K562 (cell line): ENCODE measurements around the gene PGM3. TPM values are rescaled to one million over a fixed set of nuclear protein-coding genes. Genes with fewer than 3 reads are reported as not detected.

Source experiments
- ATF1 ChIP-seq, 2 experiments: fragments of 450-650 bp in 1 of 2; IDR thresholded peaks; 2 replicates each; pipeline ENCODE4 v1.6.1; 2016; ENCODE audit warnings: missing compliant biosample characterization in 1 of 2, missing genetic modification characterization in 1 of 2
- CLOCK ChIP-seq: fragments of 250-450 bp; sonication (Bioruptor Pico); IDR thresholded peaks from 2 replicates; pipeline ENCODE4 v1.4.0; 2020; ENCODE audit warnings: mild to moderate bottlenecking, moderate library complexity, borderline replicate concordance
- ETV1 ChIP-seq: fragments of 450-650 bp; conservative IDR thresholded peaks from 2 replicates; pipeline ENCODE4 v1.6.1; 2016; ENCODE audit warnings: missing genetic modification characterization, control low read depth, low read depth, missing compliant biosample characterization
- FOS ChIP-seq: IDR thresholded peaks from 3 replicates; pipeline ENCODE4 v1.6.1; 2011; ENCODE audit not compliant: insufficient read length; ENCODE audit errors: extremely low read depth
- FOXK1 ChIP-seq: sonication (generic); formaldehyde crosslinking; IDR thresholded peaks from 2 replicates; pipeline ENCODE4 v1.8.0; 2022; ENCODE audit warnings: missing genetic modification reagents, mild to moderate bottlenecking, borderline replicate concordance
- HOXB6 ChIP-seq: fragments of 250-450 bp; sonication (Bioruptor Pico); IDR thresholded peaks from 2 replicates; pipeline ENCODE4 v1.5.1; 2022; ENCODE audit warnings: mild to moderate bottlenecking, borderline replicate concordance
- MAZ ChIP-seq, 2 experiments: fragments of 450-650 bp in 1 of 2; sonication (generic) in 1 of 2; formaldehyde crosslinking; IDR thresholded peaks in 1 of 2; conservative IDR thresholded peaks in 1 of 2; 2 replicates each; pipeline versions ENCODE4 v1.4.0 to v1.5.0; 2020; ENCODE audit warnings: mild to moderate bottlenecking in 1 of 2, missing genetic modification reagents in 1 of 2
- NR0B1 ChIP-seq: fragments of 450-650 bp; IDR thresholded peaks from one replicate; pipeline ENCODE4 v1.6.1; 2018; ENCODE audit warnings: mild to moderate bottlenecking, moderate library complexity; ENCODE audit not compliant: partially characterized antibody
- PTTG1 ChIP-seq: fragments of 450-650 bp; IDR thresholded peaks from 2 replicates; pipeline ENCODE4 v1.6.1; 2016; ENCODE audit warnings: low read depth, mild to moderate bottlenecking, missing genetic modification characterization, missing compliant biosample characterization
- RB1 ChIP-seq: fragments of 450-650 bp; IDR thresholded peaks from 2 replicates; pipeline ENCODE4 v1.6.1; 2017; ENCODE audit warnings: low read depth, mild to moderate bottlenecking
- RBM25 ChIP-seq: fragments of 200-400 bp; formaldehyde crosslinking; IDR thresholded peaks from 2 replicates; pipeline ENCODE4 v1.6.1; 2018; ENCODE audit warnings: low read length, low read depth, moderate library complexity; ENCODE audit not compliant: severe bottlenecking
- TAF1 ChIP-seq: IDR thresholded peaks from 2 replicates; pipeline ENCODE4 v1.6.1; 2011; ENCODE audit warnings: mild to moderate bottlenecking, low read length, moderate library complexity; ENCODE audit not compliant: insufficient read depth, control insufficient read depth, severe bottlenecking; ENCODE audit errors: extremely low read depth
- TCFL5 ChIP-seq: fragments of 250-450 bp; sonication (Bioruptor Pico); conservative IDR thresholded peaks from 2 replicates; pipeline ENCODE4 v1.6.1; 2021; ENCODE audit warnings: mild to moderate bottlenecking, moderate library complexity, matching md5 sums
- XRCC4 ChIP-seq: IDR thresholded peaks from one replicate; pipeline ENCODE4 v1.6.1; 2011; ENCODE audit not compliant: insufficient read depth, insufficient read length; ENCODE audit errors: extremely low read depth
- ZBTB8A ChIP-seq: fragments of 450-650 bp; IDR thresholded peaks from 2 replicates; pipeline ENCODE4 v1.6.1; 2018; ENCODE audit warnings: mild to moderate bottlenecking, moderate library complexity; ENCODE audit not compliant: partially characterized antibody
- ZNF12 ChIP-seq: sonication (generic); formaldehyde crosslinking; IDR thresholded peaks from 2 replicates; pipeline ENCODE4 v1.4.0; 2020; ENCODE audit warnings: mild to moderate bottlenecking, missing genetic modification reagents
- ZNF764 ChIP-seq: fragments of 250-450 bp; sonication (Bioruptor Pico); IDR thresholded peaks from 2 replicates; pipeline ENCODE4 v1.4.0; 2020; ENCODE audit warnings: low read depth, mild to moderate bottlenecking, moderate library complexity
- ZNF780A ChIP-seq: fragments of 250-450 bp; sonication (Bioruptor Pico); IDR thresholded peaks from 2 replicates; pipeline ENCODE4 v1.5.0; 2021; ENCODE audit warnings: mild to moderate bottlenecking
- polyA plus RNA-seq, 8 experiments: library from polyadenylated mRNA; depleted of rRNA in 4 of 8; stranded (reverse) in 5 of 8; unstranded in 3 of 8; fragments of >200 nt; fragmentation: Nextera tagmentation in 2 of 8; fragmentation: Illumina TruSeq in 1 of 8; extraction: Ambion mirVana in 2 of 8; extraction: Trizol in 1 of 8; gene quantifications; 2 replicates each; pipeline versions ENCODE4 v1.2.1 to v1.2.3, GENCODE V29; 2011 to 2014; ENCODE audit warnings: inconsistent platforms in 1 of 8, missing spikeins in 1 of 8
- total RNA-seq, 7 experiments: library from RNA; depleted of rRNA in 6 of 7; stranded (reverse); fragments of >200 nt in 6 of 7; fragmentation: Illumina TruSeq in 2 of 7; extraction: Trizol in 2 of 7; gene quantifications; 2 replicates each; pipeline versions ENCODE4 v1.2.1 to v1.2.3, GENCODE V29; 2011 to 2021; ENCODE audit warnings: low replicate concordance in 1 of 7
- TF ChIP-seq, protein P1 (sequence below), 2 experiments: fragments of 450-650 bp; IDR thresholded peaks; 2 replicates each; pipeline ENCODE4 v1.6.1; 2016
- TF ChIP-seq, protein P2 (sequence below): sonication (generic); formaldehyde crosslinking; IDR thresholded peaks from 2 replicates; pipeline ENCODE4 v1.9.0; 2022; ENCODE audit warnings: mild to moderate bottlenecking, missing genetic modification reagents

Gene PGM3
- total and polyA plus RNA-seq, 9 of the 15 experiments (the other 6 are each of a cell fraction or from before 2014, with no cell fraction given) = 19.1 to 107 (median 50.5) TPM

- TF ChIP-seq, protein P1, sequence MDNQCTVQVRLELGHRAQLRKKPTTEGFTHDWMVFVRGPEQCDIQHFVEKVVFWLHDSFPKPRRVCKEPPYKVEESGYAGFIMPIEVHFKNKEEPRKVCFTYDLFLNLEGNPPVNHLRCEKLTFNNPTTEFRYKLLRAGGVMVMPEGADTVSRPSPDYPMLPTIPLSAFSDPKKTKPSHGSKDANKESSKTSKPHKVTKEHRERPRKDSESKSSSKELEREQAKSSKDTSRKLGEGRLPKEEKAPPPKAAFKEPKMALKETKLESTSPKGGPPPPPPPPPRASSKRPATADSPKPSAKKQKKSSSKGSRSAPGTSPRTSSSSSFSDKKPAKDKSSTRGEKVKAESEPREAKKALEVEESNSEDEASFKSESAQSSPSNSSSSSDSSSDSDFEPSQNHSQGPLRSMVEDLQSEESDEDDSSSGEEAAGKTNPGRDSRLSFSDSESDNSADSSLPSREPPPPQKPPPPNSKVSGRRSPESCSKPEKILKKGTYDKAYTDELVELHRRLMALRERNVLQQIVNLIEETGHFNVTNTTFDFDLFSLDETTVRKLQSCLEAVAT (IDR thresholded peaks at IDR 0.05) = peak in 1 of 2 experiments; percentile 71; a peak in 1 of 4 replicates
- TF ChIP-seq RBM25 (peak; percentile 58), XRCC4 (no peak), HOXB6 (CRISPR knock-in tag) (no peak), FOXK1 (CRISPR knock-in tag) (no peak), PTTG1 (tag) (no peak), ZNF780A (no peak), CLOCK (CRISPR knock-in tag) (no peak), ZNF12 (CRISPR knock-in tag) (no peak), RB1 (peak; percentile 43), ZNF764 (no peak), ZBTB8A (no peak), MAZ (CRISPR knock-in tag; conservative IDR thresholded peaks at IDR 0.05 in 1 of 2, IDR thresholded peaks at IDR 0.05 in 1 of 2) (peak; percentile 58 to 61; a peak in 3 of 4 replicates), FOS (no peak), ETV1 (tag) (peak; percentile 58), TAF1 (peak; percentile 76), NR0B1 (no peak), ATF1 (CRISPR knock-in tag; IDR thresholded peaks at IDR 0.05) (no peak; the same call in 1 of the 2 replicates), ATF1 (tag; IDR thresholded peaks at IDR 0.05) (peak; percentile 82), TCFL5 (CRISPR knock-in tag) (no peak)
- TF ChIP-seq, protein P2, sequence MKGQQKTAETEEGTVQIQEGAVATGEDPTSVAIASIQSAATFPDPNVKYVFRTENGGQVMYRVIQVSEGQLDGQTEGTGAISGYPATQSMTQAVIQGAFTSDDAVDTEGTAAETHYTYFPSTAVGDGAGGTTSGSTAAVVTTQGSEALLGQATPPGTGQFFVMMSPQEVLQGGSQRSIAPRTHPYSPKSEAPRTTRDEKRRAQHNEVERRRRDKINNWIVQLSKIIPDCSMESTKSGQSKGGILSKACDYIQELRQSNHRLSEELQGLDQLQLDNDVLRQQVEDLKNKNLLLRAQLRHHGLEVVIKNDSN = no peak
These were observed at the start of gene PGM3, which contains the start of gene RWDD2A (continued) for GRCh38 chr6:83192871-83193746.
